H1 (cell line): ENCODE measurements around the gene SHCBP1.
A peak's percentile ranks its signal among the peaks of the same experiment; 100 is the strongest.
"Not testable (repeated sequence)": the region's sequence is repeated elsewhere in the genome, so short reads cannot be mapped to it uniquely, and the experiment has no call there.

ENCODE experiments used
- CTCF ChIP-seq, 3 experiments: IDR thresholded peaks; 1 replicate in 2 of 3; 2 replicates in 1 of 3; pipeline versions ENCODE4 v1.5.1 to v1.6.1; 2011; ENCODE audit warnings: low read length in 3 of 3, mild to moderate bottlenecking in 3 of 3, inconsistent platforms in 2 of 3, low read depth in 1 of 3, moderate library complexity in 1 of 3; ENCODE audit not compliant: insufficient read depth in 1 of 3; ENCODE audit errors: control extremely low read depth in 1 of 3
- E2F6 ChIP-seq: IDR thresholded peaks from 2 replicates; pipeline ENCODE4 v1.6.1; 2012; ENCODE audit warnings: inconsistent platforms
- EP300 ChIP-seq, 2 experiments: IDR thresholded peaks; 1 replicate in 1 of 2; 2 replicates in 1 of 2; pipeline ENCODE4 v1.6.1; 2011 to 2012; ENCODE audit warnings: low read depth in 2 of 2, low read length in 2 of 2, mild to moderate bottlenecking in 2 of 2, borderline replicate concordance in 1 of 2, inconsistent platforms in 1 of 2, moderate library complexity in 1 of 2
- GTF2F1 ChIP-seq: IDR thresholded peaks from 2 replicates; pipeline ENCODE4 v1.6.1; 2012; ENCODE audit warnings: low read depth, low read length, improper control_type of control experiment, borderline replicate concordance
- POLR2A ChIP-seq, 2 experiments: IDR thresholded peaks; 1 replicate in 1 of 2; 2 replicates in 1 of 2; pipeline ENCODE4 v1.6.1; 2011; ENCODE audit warnings: low read depth in 2 of 2, low read length in 2 of 2, mild to moderate bottlenecking in 2 of 2; ENCODE audit errors: control extremely low read depth in 1 of 2
- RBBP5 ChIP-seq: IDR thresholded peaks from 2 replicates; pipeline ENCODE4 v1.7.1; 2012; ENCODE audit warnings: low read depth, mild to moderate bottlenecking, inconsistent platforms, low read length, moderate library complexity, borderline replicate concordance

DNA sequence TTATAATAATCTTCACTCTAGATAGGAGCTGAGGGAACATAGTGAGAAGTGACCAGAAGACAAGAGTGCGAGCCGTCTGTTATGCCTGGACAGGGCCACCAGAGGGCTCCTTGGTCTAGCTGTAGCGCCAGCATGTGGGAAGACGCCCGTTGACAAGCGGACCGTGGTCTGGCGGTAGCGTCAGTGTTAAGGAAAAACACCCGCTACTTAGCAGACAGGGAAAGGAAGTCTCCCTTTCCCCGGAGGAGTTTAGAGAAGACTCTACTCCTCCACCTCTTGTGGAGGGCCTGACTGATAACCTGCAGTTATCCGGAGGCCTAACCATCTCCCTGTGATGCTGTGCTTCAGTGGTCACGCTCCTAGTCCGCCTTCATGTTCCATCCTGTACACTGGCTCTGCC, 66.7 kb downstream of the SHCBP1 start:
- not testable (repeated sequence) for TF ChIP-seq E2F6; GTF2F1; POLR2A (IDR thresholded peaks at IDR 0.05; ENCODE audit: control extremely low read depth in 1 of 2, low read depth in 2 of 2, low read length in 2 of 2); RBBP5; EP300 (IDR thresholded peaks at IDR 0.05; ENCODE audit: borderline replicate concordance in 1 of 2, low read depth in 2 of 2, low read length in 2 of 2)
- TF ChIP-seq CTCF (IDR thresholded peaks at IDR 0.05; ENCODE audit: control extremely low read depth in 1 of 3, insufficient read depth in 1 of 3, low read depth in 1 of 3, low read length in 3 of 3) = peak; percentile 75 to 82 (median 79)
